ENCODE results near the gene GMCL1.

GMCL1 gene

DNA sequence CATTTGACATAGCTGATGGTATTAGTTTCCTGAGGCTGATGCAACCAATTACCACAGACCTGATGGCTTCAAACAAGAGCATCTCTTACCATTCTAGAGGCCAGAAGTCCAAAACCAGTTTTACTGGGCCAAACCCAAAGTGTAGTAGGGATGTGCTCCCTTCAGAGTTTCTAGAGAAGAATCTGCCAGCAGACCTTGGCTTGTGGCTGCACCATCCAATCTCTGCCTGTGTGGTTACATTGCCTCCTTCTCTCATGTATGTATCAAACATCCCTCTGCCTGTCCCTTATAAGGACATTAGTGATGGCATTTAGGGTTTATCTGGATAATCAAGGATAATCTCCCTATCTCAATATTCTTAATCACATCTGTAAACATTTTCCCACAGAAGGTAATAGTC, 59.8 kb downstream of the GMCL1 start:
- TF ChIP-seq RAD21 (IDR thresholded peaks at IDR 0.05; ENCODE audit: low read depth), result no peak
- no peak for TF ChIP-seq ZBTB7A (IDR thresholded peaks at IDR 0.05; ENCODE audit: low read depth)

DNA sequence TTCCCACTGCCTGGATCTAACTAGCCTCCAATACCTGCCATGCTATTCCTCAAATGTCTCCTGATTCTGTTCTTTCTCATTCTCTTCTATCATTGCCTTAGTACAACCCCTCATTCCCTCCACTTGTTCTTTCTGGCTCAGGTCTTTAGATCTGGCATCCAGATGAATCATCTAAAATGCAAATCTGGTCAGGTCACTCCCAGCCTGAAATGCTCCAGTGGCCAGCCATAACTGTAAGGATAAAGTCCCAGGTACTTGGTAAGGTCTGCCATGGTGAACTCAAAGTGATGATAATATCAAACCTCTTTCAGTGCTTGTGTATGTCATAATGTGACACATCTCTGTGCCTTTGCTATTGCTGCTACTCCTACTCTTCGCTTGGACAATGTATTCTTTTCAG, 61.4 kb downstream of the GMCL1 start:
- TF ChIP-seq, protein P1, sequence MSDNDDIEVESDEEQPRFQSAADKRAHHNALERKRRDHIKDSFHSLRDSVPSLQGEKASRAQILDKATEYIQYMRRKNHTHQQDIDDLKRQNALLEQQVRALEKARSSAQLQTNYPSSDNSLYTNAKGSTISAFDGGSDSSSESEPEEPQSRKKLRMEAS (IDR thresholded peaks at IDR 0.05), result no peak
- no peak for TF ChIP-seq YY1 (IDR thresholded peaks at IDR 0.05; ENCODE audit: low read depth)
- TF ChIP-seq FOXM1 (IDR thresholded peaks at IDR 0.05; ENCODE audit: borderline replicate concordance, low read depth), result no peak
- TF ChIP-seq TCF12 (IDR thresholded peaks at IDR 0.05; ENCODE audit: low read depth), result no peak
- TF ChIP-seq EGR1 (IDR thresholded peaks at IDR 0.05), result no peak
- TF ChIP-seq, protein P2, sequence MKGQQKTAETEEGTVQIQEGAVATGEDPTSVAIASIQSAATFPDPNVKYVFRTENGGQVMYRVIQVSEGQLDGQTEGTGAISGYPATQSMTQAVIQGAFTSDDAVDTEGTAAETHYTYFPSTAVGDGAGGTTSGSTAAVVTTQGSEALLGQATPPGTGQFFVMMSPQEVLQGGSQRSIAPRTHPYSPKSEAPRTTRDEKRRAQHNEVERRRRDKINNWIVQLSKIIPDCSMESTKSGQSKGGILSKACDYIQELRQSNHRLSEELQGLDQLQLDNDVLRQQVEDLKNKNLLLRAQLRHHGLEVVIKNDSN (IDR thresholded peaks at IDR 0.05), result no peak
- TF ChIP-seq TAF1 (IDR thresholded peaks at IDR 0.05; ENCODE audit: low read depth), result no peak

DNA sequence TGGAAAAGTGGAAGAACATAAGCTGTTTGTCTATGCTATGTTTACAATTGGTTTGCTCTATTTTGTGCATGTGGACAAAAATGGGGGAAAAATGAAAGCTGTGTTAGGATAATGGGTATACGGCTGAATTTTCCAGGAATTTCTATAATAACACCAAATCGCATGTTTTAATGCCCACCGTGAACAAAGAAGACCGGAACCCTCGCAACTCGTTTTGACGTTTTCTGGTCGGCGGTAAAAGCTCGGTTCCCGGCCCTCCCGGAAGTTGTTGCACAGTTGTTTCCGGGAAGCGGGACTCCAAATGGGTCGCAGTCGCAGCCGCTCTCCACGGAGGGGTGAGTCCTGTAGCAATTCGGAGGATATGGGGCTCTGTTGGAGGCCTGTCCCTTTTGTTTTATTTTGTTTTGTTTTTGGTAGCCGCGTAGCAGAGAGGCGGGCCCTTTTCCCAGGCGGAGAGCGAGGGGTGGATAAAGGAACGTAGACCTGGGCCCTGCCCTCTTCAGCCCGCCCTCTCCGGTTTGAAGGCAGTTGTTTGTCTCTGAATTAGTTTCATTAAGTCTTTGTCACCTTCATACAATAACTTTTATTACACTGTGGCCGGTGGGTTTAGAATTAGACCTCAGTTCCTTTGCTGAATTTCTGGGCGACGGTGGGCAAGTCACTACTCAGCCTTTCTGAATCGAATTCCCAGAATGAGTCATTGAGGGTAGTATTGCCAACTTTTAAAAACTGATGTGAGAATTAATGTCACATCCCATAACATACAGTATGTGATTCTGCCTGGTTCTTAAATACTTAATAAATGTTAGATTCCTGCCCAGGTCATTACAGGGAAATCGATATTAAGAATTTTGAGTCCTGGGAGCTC, 64.5 kb downstream of the GMCL1 start, which contains the start of gene SNRNP27:
Gene SNRNP27, plus strand, starts transcription at position 273 of the 868 bp plus-strand sequence. Its CDS starts 29 bp downstream, at position 302.
- TF ChIP-seq FOXM1 (IDR thresholded peaks at IDR 0.05; ENCODE audit: borderline replicate concordance, low read depth) (no peak), EP300 (IDR thresholded peaks at IDR 0.05; ENCODE audit: borderline replicate concordance) (no peak), TAF1 (IDR thresholded peaks at IDR 0.05; ENCODE audit: low read depth) (peak; percentile 100), NFIC (IDR thresholded peaks at IDR 0.05) (no peak), YY1 (IDR thresholded peaks at IDR 0.05; ENCODE audit: low read depth) (peak; percentile 51; the same call in 1 of the 2 replicates), CEBPB (IDR thresholded peaks at IDR 0.05) (peak; percentile 60; the same call in 1 of the 2 replicates), EGR1 (IDR thresholded peaks at IDR 0.05) (no peak), ZBTB7A (IDR thresholded peaks at IDR 0.05; ENCODE audit: low read depth) (0 out of 2 replicates have a peak, but pooled peaks have one; percentile 40), TCF12 (IDR thresholded peaks at IDR 0.05; ENCODE audit: low read depth) (peak; percentile 77), CREB1 (IDR thresholded peaks at IDR 0.05; ENCODE audit: low read depth) (no peak; the same call in 1 of the 2 replicates), RAD21 (IDR thresholded peaks at IDR 0.05; ENCODE audit: low read depth) (no peak), TEAD4 (IDR thresholded peaks at IDR 0.05) (0 out of 2 replicates have a peak, but pooled peaks have one; percentile 35)
- TF ChIP-seq, protein P1 (IDR thresholded peaks at IDR 0.05), result peak; percentile 54
- TF ChIP-seq, protein P3, sequence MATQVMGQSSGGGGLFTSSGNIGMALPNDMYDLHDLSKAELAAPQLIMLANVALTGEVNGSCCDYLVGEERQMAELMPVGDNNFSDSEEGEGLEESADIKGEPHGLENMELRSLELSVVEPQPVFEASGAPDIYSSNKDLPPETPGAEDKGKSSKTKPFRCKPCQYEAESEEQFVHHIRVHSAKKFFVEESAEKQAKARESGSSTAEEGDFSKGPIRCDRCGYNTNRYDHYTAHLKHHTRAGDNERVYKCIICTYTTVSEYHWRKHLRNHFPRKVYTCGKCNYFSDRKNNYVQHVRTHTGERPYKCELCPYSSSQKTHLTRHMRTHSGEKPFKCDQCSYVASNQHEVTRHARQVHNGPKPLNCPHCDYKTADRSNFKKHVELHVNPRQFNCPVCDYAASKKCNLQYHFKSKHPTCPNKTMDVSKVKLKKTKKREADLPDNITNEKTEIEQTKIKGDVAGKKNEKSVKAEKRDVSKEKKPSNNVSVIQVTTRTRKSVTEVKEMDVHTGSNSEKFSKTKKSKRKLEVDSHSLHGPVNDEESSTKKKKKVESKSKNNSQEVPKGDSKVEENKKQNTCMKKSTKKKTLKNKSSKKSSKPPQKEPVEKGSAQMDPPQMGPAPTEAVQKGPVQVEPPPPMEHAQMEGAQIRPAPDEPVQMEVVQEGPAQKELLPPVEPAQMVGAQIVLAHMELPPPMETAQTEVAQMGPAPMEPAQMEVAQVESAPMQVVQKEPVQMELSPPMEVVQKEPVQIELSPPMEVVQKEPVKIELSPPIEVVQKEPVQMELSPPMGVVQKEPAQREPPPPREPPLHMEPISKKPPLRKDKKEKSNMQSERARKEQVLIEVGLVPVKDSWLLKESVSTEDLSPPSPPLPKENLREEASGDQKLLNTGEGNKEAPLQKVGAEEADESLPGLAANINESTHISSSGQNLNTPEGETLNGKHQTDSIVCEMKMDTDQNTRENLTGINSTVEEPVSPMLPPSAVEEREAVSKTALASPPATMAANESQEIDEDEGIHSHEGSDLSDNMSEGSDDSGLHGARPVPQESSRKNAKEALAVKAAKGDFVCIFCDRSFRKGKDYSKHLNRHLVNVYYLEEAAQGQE (IDR thresholded peaks at IDR 0.05; ENCODE audit: low read depth), result 0 out of 2 replicates have a peak, but pooled peaks have one; percentile 29
- TF ChIP-seq, protein P2 (IDR thresholded peaks at IDR 0.05), result peak; percentile 57

DNA sequence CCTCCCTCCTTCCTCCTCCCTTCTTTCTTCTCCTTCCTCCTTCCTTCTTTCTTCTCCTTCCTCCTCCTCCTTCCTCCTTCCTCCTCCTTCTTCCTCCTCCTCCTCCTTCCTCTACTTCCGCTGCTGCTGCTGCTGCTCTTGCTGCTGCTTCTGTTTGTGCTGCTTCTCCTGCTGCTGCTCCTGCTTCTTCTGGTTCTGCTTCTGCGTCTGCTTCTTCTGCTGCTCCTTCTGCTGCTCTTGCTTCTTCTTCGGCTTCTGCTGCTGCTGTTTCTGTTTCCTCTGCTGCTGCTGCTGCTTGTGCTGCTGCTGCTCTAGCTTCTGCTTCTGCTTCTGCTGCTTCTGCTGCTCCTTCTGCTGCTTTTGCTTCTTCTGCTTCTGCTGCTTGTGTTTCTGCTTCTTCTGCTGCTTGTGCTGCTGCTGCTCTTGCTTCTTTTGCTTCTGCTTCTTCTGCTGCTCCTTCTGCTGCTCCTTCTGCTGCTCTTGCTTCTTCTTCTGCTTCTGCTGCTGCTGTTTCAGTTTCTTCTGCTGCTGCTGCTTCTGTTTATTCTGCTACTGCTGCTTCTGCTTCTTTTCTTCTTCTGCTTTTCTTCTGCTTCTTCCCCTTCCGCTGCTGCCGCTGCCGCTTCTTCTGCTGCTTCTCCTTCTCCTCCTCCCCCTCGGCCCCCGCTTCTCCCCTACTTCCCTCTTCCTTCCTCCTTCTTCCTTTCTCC, 72.9 kb downstream of the GMCL1 start:
- TF ChIP-seq RAD21 (IDR thresholded peaks at IDR 0.05; ENCODE audit: low read depth) (no peak), ZBTB7A (IDR thresholded peaks at IDR 0.05; ENCODE audit: low read depth) (no peak), NFIC (IDR thresholded peaks at IDR 0.05) (no peak), CREB1 (IDR thresholded peaks at IDR 0.05; ENCODE audit: low read depth) (no peak), TEAD4 (IDR thresholded peaks at IDR 0.05) (no peak), FOXM1 (IDR thresholded peaks at IDR 0.05; ENCODE audit: borderline replicate concordance, low read depth) (no peak), YY1 (IDR thresholded peaks at IDR 0.05; ENCODE audit: low read depth) (no peak), CEBPB (IDR thresholded peaks at IDR 0.05) (no peak), TAF1 (IDR thresholded peaks at IDR 0.05; ENCODE audit: low read depth) (no peak)
- TF ChIP-seq, protein P2 (IDR thresholded peaks at IDR 0.05), result no peak
- TF ChIP-seq, protein P3 (IDR thresholded peaks at IDR 0.05; ENCODE audit: low read depth), result no peak

DNA sequence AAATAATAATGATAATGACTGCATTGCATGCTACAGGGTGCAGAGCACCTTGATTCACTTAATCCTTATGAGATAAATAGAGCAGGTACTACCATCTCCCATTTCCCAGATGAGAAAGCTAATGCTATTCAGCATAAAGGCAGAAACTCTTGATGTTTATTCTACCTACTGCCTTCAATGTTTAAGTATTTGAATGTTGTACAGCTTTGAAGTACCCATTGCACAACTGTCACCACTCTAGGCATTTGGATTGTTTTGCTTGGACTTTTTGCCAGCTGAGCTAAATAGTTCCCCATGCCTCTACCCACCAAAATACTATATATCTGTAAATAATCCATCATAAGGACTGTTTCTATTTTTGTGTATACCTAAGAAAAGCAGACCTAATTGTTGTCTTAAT, 77.8 kb downstream of the GMCL1 start:
- no peak for TF ChIP-seq CREB1 (IDR thresholded peaks at IDR 0.05; ENCODE audit: low read depth)
- no peak for TF ChIP-seq TCF12 (IDR thresholded peaks at IDR 0.05; ENCODE audit: low read depth)
- TF ChIP-seq EGR1 (IDR thresholded peaks at IDR 0.05), result no peak
- no peak for TF ChIP-seq CEBPB (IDR thresholded peaks at IDR 0.05)
- TF ChIP-seq, protein P1 (IDR thresholded peaks at IDR 0.05), result no peak
- TF ChIP-seq RAD21 (IDR thresholded peaks at IDR 0.05; ENCODE audit: low read depth), result no peak
- TF ChIP-seq, protein P2 (IDR thresholded peaks at IDR 0.05), result no peak
- TF ChIP-seq, protein P3 (IDR thresholded peaks at IDR 0.05; ENCODE audit: low read depth), result no peak
- no peak for TF ChIP-seq TEAD4 (IDR thresholded peaks at IDR 0.05)
- TF ChIP-seq NFIC (IDR thresholded peaks at IDR 0.05), result no peak
